Activated CD4-positive, alpha-beta T cell treated with anti-CD3 and anti-CD28 coated beads, Interleukin-2, amount 50 U/mL, for 24 hours (primary cell): ENCODE results near the gene FLT4.

Experiments used
- DNase-seq, 2 donors: peaks; one replicate each; pipeline ENCODE4 v3.0.0-alpha.2; 2020; ENCODE audit warnings: low read depth in 1 of 2, low spot score in 1 of 2

FLT4 gene

GRCh38 chr5:180627386-180628120 lies 21.8 kb downstream of the FLT4 start:
- no peak for DNase-seq

GRCh38 chr5:180626661-180627385 lies 22.6 kb downstream of the FLT4 start:
- no peak for DNase-seq

- DNase-seq, result no peak
Observed at GRCh38 chr5:180625791-180626660, 23.4 kb downstream of the FLT4 start.

GRCh38 chr5:180625125-180625790 lies 24.1 kb downstream of the FLT4 start:
- DNase-seq, result no peak

- no peak for DNase-seq
Observed at GRCh38 chr5:180624587-180624986, 24.8 kb downstream of the FLT4 start.

- DNase-seq, result no peak
Observed at GRCh38 chr5:180623844-180624243, 25.6 kb downstream of the FLT4 start.

GRCh38 chr5:180623411-180623834 lies 26.0 kb downstream of the FLT4 start:
- no peak for DNase-seq

- no peak for DNase-seq
Observed at GRCh38 chr5:180622910-180623309, 26.5 kb downstream of the FLT4 start.

GRCh38 chr5:180621311-180621710 lies 28.1 kb downstream of the FLT4 start:
- DNase-seq, result no peak

GRCh38 chr5:180620014-180620413 lies 29.4 kb downstream of the FLT4 start:
- no peak for DNase-seq

- no peak for DNase-seq
Observed at GRCh38 chr5:180619563-180619915, 29.9 kb downstream of the FLT4 start.

GRCh38 chr5:180618829-180619562 lies 30.4 kb downstream of the FLT4 start:
- DNase-seq, result no peak

GRCh38 chr5:180618487-180618828 lies 30.9 kb downstream of the FLT4 start:
- DNase-seq, result no peak

GRCh38 chr5:180613814-180614188 lies 35.6 kb downstream of the FLT4 start:
- no peak for DNase-seq

GRCh38 chr5:180613188-180613813 lies 36.1 kb downstream of the FLT4 start:
- DNase-seq, result no peak

GRCh38 chr5:180612683-180613082 lies 36.7 kb downstream of the FLT4 start:
- no peak for DNase-seq

GRCh38 chr5:180611140-180611850 lies 38.1 kb downstream of the FLT4 start:
- DNase-seq, result no peak

- no peak for DNase-seq
Observed at GRCh38 chr5:180609817-180610550, 39.4 kb downstream of the FLT4 start.

- DNase-seq, result no peak
Observed at GRCh38 chr5:180609386-180609785, 40.0 kb downstream of the FLT4 start.
